ENCODE measurements around the gene FGFR3. TPM values are rescaled to one million over a fixed set of nuclear protein-coding genes. Genes with fewer than 3 reads are reported as not detected.
A peak's percentile ranks its signal among the peaks of the same experiment; 100 is the strongest.

The FGFR3 gene
- total and polyA plus RNA-seq, 10 of the 15 experiments (the other 5 are each of a cell fraction or from before 2014, with no cell fraction given): 0.05 to 0.33 (median 0.18) TPM; not detected in 6

DNA sequence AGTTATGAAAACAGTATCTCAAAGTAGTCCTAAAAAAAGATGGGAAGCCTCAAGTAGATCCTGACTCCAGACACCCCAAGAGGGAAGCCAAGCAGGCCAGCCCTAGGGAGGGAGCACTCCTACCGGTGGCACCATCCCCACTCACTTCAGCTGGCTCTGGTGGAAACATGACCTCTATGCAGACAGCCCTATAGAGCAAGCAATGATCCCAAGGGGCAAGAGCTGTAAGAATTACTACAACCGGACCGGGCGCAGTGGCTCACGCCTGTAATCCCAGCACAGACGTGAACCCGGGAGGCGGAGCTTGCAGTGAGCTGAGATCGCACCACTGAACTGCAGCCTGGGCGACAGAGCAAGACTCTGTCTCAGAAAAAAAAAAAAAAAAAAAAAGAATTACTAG lies 57.2 kb downstream of the FGFR3 start (continued):
- TF ChIP-seq, protein P1, sequence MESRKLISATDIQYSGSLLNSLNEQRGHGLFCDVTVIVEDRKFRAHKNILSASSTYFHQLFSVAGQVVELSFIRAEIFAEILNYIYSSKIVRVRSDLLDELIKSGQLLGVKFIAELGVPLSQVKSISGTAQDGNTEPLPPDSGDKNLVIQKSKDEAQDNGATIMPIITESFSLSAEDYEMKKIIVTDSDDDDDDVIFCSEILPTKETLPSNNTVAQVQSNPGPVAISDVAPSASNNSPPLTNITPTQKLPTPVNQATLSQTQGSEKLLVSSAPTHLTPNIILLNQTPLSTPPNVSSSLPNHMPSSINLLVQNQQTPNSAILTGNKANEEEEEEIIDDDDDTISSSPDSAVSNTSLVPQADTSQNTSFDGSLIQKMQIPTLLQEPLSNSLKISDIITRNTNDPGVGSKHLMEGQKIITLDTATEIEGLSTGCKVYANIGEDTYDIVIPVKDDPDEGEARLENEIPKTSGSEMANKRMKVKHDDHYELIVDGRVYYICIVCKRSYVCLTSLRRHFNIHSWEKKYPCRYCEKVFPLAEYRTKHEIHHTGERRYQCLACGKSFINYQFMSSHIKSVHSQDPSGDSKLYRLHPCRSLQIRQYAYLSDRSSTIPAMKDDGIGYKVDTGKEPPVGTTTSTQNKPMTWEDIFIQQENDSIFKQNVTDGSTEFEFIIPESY (IDR thresholded peaks at IDR 0.05): no peak
- TF ChIP-seq SIX5 (IDR thresholded peaks at IDR 0.05; ENCODE audit: low read depth, low read length, severe bottlenecking): no peak

DNA sequence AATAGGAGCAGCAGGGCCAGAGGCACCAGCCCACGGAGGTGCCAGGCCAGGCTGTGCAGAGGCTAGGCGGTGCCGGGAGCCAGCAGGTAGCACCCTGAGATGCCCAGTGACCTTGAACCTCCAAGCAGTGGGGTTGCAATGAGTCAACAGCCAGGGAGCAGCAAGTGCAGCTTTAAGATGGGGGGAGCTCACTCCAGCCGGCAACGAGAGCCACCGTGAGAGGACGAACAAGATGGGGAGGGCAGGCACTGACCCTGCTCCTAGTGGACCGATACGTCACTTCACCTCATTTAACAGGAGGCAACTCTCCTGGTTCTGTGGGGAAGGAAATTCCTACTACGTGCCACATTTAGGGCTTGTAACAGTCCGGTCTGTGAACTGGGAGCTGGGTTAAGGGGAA lies 58.1 kb downstream of the FGFR3 start:
- Histone ChIP-seq H2AFZ (ENCODE audit: control insufficient read depth, low read depth, low read length) (no peak overlapping the region), H3K9ac (ENCODE audit: control insufficient read depth, insufficient read depth, low read length) (no peak overlapping the region), H3K27me3 (replicated peaks in 1 of 2; ENCODE audit: control insufficient read depth in 2 of 2, insufficient read depth in 2 of 2, low read length in 1 of 2) (no peaks in the 10 kb centered on the region), H3K4me1 (ENCODE audit: control insufficient read depth, insufficient read depth, low read length) (peaks cover 22% of the 10 kb centered on the region), H3K4me2 (ENCODE audit: control insufficient read depth, insufficient read depth) (peak overlapping the region; percentile 41; the same call in 1 of the 2 replicates), H3K79me2 (ENCODE audit: control insufficient read depth, insufficient read depth, low read length) (peaks cover 55% of the 10 kb centered on the region), H4K20me1 (ENCODE audit: control insufficient read depth, insufficient read depth) (no peaks in the 10 kb centered on the region), H3K27ac (ENCODE audit: control insufficient read depth, insufficient read depth) (no peak overlapping the region), H3K36me3 (ENCODE audit: control insufficient read depth in 2 of 2, insufficient read depth in 2 of 2, low read length in 1 of 2) (peaks cover 0 to 5% of the 10 kb centered on the region in 2 experiments; a peak in 1 of 4 replicates), H3K9me3 (replicated peaks; ENCODE audit: control insufficient read depth, insufficient read depth, low read length) (no peaks in the 10 kb centered on the region), H3K4me3 (no peak overlapping the region)
- ChIA-PET RAD21 (ENCODE audit: unreplicated experiment) (interaction anchor here (0.8 kb wide), 1 partner anchor 48 kb away, joined by 3 read pairs; no protein-coding TSS in a partner anchor), SMC1A (ENCODE audit: uncharacterized antibody, unreplicated experiment) (interaction anchor here (1.5 kb wide), 2 partner anchors 17 to 48 kb away, joined by 3 to 6 read pairs; no protein-coding TSS in a partner anchor), POLR2A (no interaction called here), CTCF (interaction anchor here (0.6 to 3.7 kb wide), 2 partner anchors 49 to 155 kb away, joined by 4 to 13 read pairs; no protein-coding TSS in a partner anchor)
- 97% methylated on average over 11 of the region's 11 CpGs for WGBS (ENCODE audit: insufficient coverage, insufficient replicate concordance, low lambda C conversion rate, missing lambda C conversion rate)
- FAIRE-seq: no peak
- no peak for ATAC-seq
- no peak for DNase-seq (ENCODE audit: low read depth, low spot score)
- intact Hi-C loops (cut with micrococcal nuclease; ENCODE audit: unreplicated experiment): loop anchor here (5.0 kb wide), 1 partner anchor 46 kb away; no protein-coding TSS in a partner anchor
- BruUV-seq (replicated peaks): no TSS peak
- in situ Hi-C loops (cut with MboI): no loop called here
- TF ChIP-seq CUX1 (IDR thresholded peaks at IDR 0.05; ENCODE audit: insufficient replicate concordance, low read depth, low read length) (no peak), SREBF2 (IDR thresholded peaks at IDR 0.05; ENCODE audit: low read length) (no peak), STAT1 (conservative IDR thresholded peaks at IDR 0.05) (no peak), SIX5 (IDR thresholded peaks at IDR 0.05; ENCODE audit: low read depth, low read length, severe bottlenecking) (no peak), RAD21 (IDR thresholded peaks at IDR 0.05; ENCODE audit: insufficient read depth, low read depth, low read length) (no peak), ATF7 (IDR thresholded peaks at IDR 0.05; ENCODE audit: low read depth) (no peak), NBN (IDR thresholded peaks at IDR 0.05) (no peak), CHD1 (IDR thresholded peaks at IDR 0.05; ENCODE audit: low read depth, low read length) (no peak)
- TF ChIP-seq, protein P2, sequence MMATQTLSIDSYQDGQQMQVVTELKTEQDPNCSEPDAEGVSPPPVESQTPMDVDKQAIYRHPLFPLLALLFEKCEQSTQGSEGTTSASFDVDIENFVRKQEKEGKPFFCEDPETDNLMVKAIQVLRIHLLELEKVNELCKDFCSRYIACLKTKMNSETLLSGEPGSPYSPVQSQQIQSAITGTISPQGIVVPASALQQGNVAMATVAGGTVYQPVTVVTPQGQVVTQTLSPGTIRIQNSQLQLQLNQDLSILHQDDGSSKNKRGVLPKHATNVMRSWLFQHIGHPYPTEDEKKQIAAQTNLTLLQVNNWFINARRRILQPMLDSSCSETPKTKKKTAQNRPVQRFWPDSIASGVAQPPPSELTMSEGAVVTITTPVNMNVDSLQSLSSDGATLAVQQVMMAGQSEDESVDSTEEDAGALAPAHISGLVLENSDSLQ (IDR thresholded peaks at IDR 0.05): no peak
